ENCODE measurements around the gene ANKRD65.
"Not testable (repeated sequence)": the region's sequence is repeated elsewhere in the genome, so short reads cannot be mapped to it uniquely, and the experiment has no call there.

ANKRD65 gene

GRCh38 chr1:1452365-1452739, 31.3 kb upstream of the ANKRD65 start:
- not testable (repeated sequence) for H3K36me3 ChIP-seq (ENCODE audit: insufficient read depth, low read length)

GRCh38 chr1:1451696-1452364, 30.8 kb upstream of the ANKRD65 start:
- H3K9ac ChIP-seq (ENCODE audit: low read depth, low read length): no peak overlapping the region
- no peaks in the 10 kb centered on the region for H3K4me1 ChIP-seq (ENCODE audit: insufficient read depth, low read length)
- no peaks in the 10 kb centered on the region for H3K9me3 ChIP-seq (ENCODE audit: control insufficient read depth, insufficient read depth, low read length)
- H3K36me3 ChIP-seq (ENCODE audit: insufficient read depth, low read length): no peaks in the 10 kb centered on the region

More at GRCh38 chr1:1452365-1452739, 31.3 kb upstream of the ANKRD65 start:
- not testable (repeated sequence) for H3K9ac ChIP-seq (ENCODE audit: low read depth, low read length); H3K9me3 ChIP-seq (ENCODE audit: control insufficient read depth, insufficient read depth, low read length); H3K4me1 ChIP-seq (ENCODE audit: insufficient read depth, low read length)

- H3K9ac ChIP-seq (ENCODE audit: low read depth, low read length); H3K4me1 ChIP-seq (ENCODE audit: insufficient read depth, low read length); H3K36me3 ChIP-seq (ENCODE audit: insufficient read depth, low read length); H3K9me3 ChIP-seq (ENCODE audit: control insufficient read depth, insufficient read depth, low read length): not testable (repeated sequence)
These were observed 29.5 kb upstream of the ANKRD65 start for GRCh38 chr1:1450616-1451015.

GRCh38 chr1:1449099-1449739, 28.1 kb upstream of the ANKRD65 start, which contains the start of gene ATAD3C:
Gene ATAD3C (plus strand): TSS chr1:1449689. CDS start chr1:1450684, 995 bp downstream.
- H3K9ac ChIP-seq (ENCODE audit: low read depth, low read length): no peak within 1 kb of the TSS
- no peaks in the 10 kb centered on the region for H3K9me3 ChIP-seq (ENCODE audit: control insufficient read depth, insufficient read depth, low read length)
- H3K36me3 ChIP-seq (ENCODE audit: insufficient read depth, low read length): no peaks in the 10 kb centered on the region
- no peaks in the 10 kb centered on the region for H3K4me1 ChIP-seq (ENCODE audit: insufficient read depth, low read length)

GRCh38 chr1:1446631-1447030, 25.6 kb upstream of the ANKRD65 start:
- H3K9ac ChIP-seq (ENCODE audit: low read depth, low read length); H3K4me1 ChIP-seq (ENCODE audit: insufficient read depth, low read length); H3K36me3 ChIP-seq (ENCODE audit: insufficient read depth, low read length); H3K9me3 ChIP-seq (ENCODE audit: control insufficient read depth, insufficient read depth, low read length): not testable (repeated sequence)

GRCh38 chr1:1442069-1442770, 21.1 kb upstream of the ANKRD65 start:
- no peak overlapping the region for H3K9ac ChIP-seq (ENCODE audit: low read depth, low read length)
- H3K9me3 ChIP-seq (ENCODE audit: control insufficient read depth, insufficient read depth, low read length): no peaks in the 10 kb centered on the region

GRCh38 chr1:1441002-1441888, 20.2 kb upstream of the ANKRD65 start:
- H3K4me1 ChIP-seq (ENCODE audit: insufficient read depth, low read length): no peaks in the 10 kb centered on the region; the same call in 1 of the 2 replicates
- H3K9ac ChIP-seq (ENCODE audit: low read depth, low read length): no peak overlapping the region
- H3K9me3 ChIP-seq (ENCODE audit: control insufficient read depth, insufficient read depth, low read length): no peaks in the 10 kb centered on the region
- no peaks in the 10 kb centered on the region for H3K36me3 ChIP-seq (ENCODE audit: insufficient read depth, low read length)

More at GRCh38 chr1:1442069-1442770, 21.1 kb upstream of the ANKRD65 start:
- H3K36me3 ChIP-seq (ENCODE audit: insufficient read depth, low read length): no peaks in the 10 kb centered on the region
- no peaks in the 10 kb centered on the region; the same call in 1 of the 2 replicates for H3K4me1 ChIP-seq (ENCODE audit: insufficient read depth, low read length)

GRCh38 chr1:1440262-1441001, 19.4 kb upstream of the ANKRD65 start:
- Histone ChIP-seq H3K36me3 (ENCODE audit: insufficient read depth, low read length) (no peaks in the 10 kb centered on the region), H3K9ac (ENCODE audit: low read depth, low read length) (no peak overlapping the region), H3K9me3 (ENCODE audit: control insufficient read depth, insufficient read depth, low read length) (no peaks in the 10 kb centered on the region), H3K4me1 (ENCODE audit: insufficient read depth, low read length) (no peaks in the 10 kb centered on the region; the same call in 1 of the 2 replicates)

- peaks cover 3% of the 10 kb centered on the region for H3K4me1 ChIP-seq (ENCODE audit: insufficient read depth, low read length)
- H3K9ac ChIP-seq (ENCODE audit: low read depth, low read length): no peak overlapping the region
- H3K36me3 ChIP-seq (ENCODE audit: insufficient read depth, low read length): no peaks in the 10 kb centered on the region
These were observed 18.6 kb upstream of the ANKRD65 start for GRCh38 chr1:1439546-1440261.

GRCh38 chr1:1438531-1439381, 17.7 kb upstream of the ANKRD65 start:
- peaks cover 11% of the 10 kb centered on the region for H3K4me1 ChIP-seq (ENCODE audit: insufficient read depth, low read length)
- no peaks in the 10 kb centered on the region for H3K36me3 ChIP-seq (ENCODE audit: insufficient read depth, low read length)
- no peaks in the 10 kb centered on the region for H3K9me3 ChIP-seq (ENCODE audit: control insufficient read depth, insufficient read depth, low read length)
- no peak overlapping the region for H3K9ac ChIP-seq (ENCODE audit: low read depth, low read length)

More at GRCh38 chr1:1439546-1440261, 18.6 kb upstream of the ANKRD65 start:
- no peaks in the 10 kb centered on the region for H3K9me3 ChIP-seq (ENCODE audit: control insufficient read depth, insufficient read depth, low read length)

- H3K9me3 ChIP-seq (ENCODE audit: control insufficient read depth, insufficient read depth, low read length): no peaks in the 10 kb centered on the region
- peaks cover 13% of the 10 kb centered on the region for H3K4me1 ChIP-seq (ENCODE audit: insufficient read depth, low read length)
- H3K36me3 ChIP-seq (ENCODE audit: insufficient read depth, low read length): no peaks in the 10 kb centered on the region
- H3K9ac ChIP-seq (ENCODE audit: low read depth, low read length): no peak overlapping the region; the same call in 1 of the 2 replicates
These were observed 16.9 kb upstream of the ANKRD65 start for GRCh38 chr1:1437904-1438376.
